ENCODE data around the gene VPS13D. TPM values are rescaled to one million over a fixed set of nuclear protein-coding genes. Genes with fewer than 3 reads are reported as not detected.
"Not testable (repeated sequence)": the region's sequence is repeated elsewhere in the genome, so short reads cannot be mapped to it uniquely, and the experiment has no call there.

Gene VPS13D
- total RNA-seq, 4 donors from 2014 or later: 88.3 to 123 (median 113) TPM

GRCh38 chr1:12220890-12221289 lies 8.9 kb upstream of the VPS13D start:
- TF ChIP-seq POLR2A (IDR thresholded peaks at IDR 0.05): no peak
- TF ChIP-seq, protein P1, sequence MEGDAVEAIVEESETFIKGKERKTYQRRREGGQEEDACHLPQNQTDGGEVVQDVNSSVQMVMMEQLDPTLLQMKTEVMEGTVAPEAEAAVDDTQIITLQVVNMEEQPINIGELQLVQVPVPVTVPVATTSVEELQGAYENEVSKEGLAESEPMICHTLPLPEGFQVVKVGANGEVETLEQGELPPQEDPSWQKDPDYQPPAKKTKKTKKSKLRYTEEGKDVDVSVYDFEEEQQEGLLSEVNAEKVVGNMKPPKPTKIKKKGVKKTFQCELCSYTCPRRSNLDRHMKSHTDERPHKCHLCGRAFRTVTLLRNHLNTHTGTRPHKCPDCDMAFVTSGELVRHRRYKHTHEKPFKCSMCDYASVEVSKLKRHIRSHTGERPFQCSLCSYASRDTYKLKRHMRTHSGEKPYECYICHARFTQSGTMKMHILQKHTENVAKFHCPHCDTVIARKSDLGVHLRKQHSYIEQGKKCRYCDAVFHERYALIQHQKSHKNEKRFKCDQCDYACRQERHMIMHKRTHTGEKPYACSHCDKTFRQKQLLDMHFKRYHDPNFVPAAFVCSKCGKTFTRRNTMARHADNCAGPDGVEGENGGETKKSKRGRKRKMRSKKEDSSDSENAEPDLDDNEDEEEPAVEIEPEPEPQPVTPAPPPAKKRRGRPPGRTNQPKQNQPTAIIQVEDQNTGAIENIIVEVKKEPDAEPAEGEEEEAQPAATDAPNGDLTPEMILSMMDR (IDR thresholded peaks at IDR 0.05): no peak
- Histone ChIP-seq H3K4me3 (no peak overlapping the region), H3K27ac (no peak overlapping the region), H3K9me3 (peaks cover 0 to 5% (median 0%) of the 10 kb centered on the region in 4 donors), H3K4me1 (peaks cover 0 to 2% (median 0%) of the 10 kb centered on the region in 4 donors), H3K27me3 (no peaks in the 10 kb centered on the region), H3K36me3 (no peaks in the 10 kb centered on the region)
- no peak for DNase-seq

DNA sequence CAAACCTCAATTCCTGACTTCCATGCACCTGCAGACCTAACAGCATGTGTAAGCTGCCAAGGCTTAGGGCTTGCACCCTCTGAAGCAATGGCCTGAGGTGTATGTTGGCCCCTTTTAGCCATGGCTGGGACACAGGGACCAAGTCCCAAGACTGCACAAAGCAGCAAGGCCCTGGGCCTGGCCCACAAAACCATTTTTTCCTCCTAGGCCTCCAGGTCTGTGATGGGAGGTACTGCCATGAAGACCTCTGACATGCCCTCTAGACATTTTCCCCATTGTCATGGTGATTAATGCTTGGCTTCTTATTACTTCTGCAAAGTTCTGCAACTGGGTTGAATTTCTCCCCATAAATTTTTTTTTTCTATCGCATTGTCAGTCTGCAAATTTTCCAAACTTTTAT lies 7.1 kb upstream of the VPS13D start:
- not testable (repeated sequence) for H3K36me3 ChIP-seq, H3K27ac ChIP-seq, H3K9me3 ChIP-seq, H3K4me1 ChIP-seq, DNase-seq, H3K27me3 ChIP-seq, H3K4me3 ChIP-seq

GRCh38 chr1:12224092-12224491 lies 5.7 kb upstream of the VPS13D start:
- H3K36me3 ChIP-seq, H3K4me3 ChIP-seq, H3K27me3 ChIP-seq, H3K4me1 ChIP-seq, DNase-seq, H3K9me3 ChIP-seq, H3K27ac ChIP-seq: not testable (repeated sequence)

GRCh38 chr1:12228979-12229378 lies 851 bp upstream of the VPS13D start:
- DNase-seq: no peak
- no peak overlapping the region for H3K27ac ChIP-seq
- no peaks in the 10 kb centered on the region for H3K9me3 ChIP-seq
- no peaks in the 10 kb centered on the region for H3K27me3 ChIP-seq
- H3K4me1 ChIP-seq: peaks cover 0 to 11% (median 4%) of the 10 kb centered on the region in 4 donors
- no peak for TF ChIP-seq POLR2A (IDR thresholded peaks at IDR 0.05)
- TF ChIP-seq, protein P1 (IDR thresholded peaks at IDR 0.05): no peak
- no peaks in the 10 kb centered on the region for H3K36me3 ChIP-seq
- no peak overlapping the region for H3K4me3 ChIP-seq

GRCh38 chr1:12229386-12229834 lies 420 bp upstream of the VPS13D start:
- DNase-seq: peak in 1 of 3 donors; percentile 50
- H3K4me3 ChIP-seq: peak overlapping the region in 2 of 4 donors; percentile 93 to 100
- H3K36me3 ChIP-seq: peaks cover 0 to under 1% (median 0%) of the 10 kb centered on the region in 3 donors
- TF ChIP-seq, protein P1 (IDR thresholded peaks at IDR 0.05): no peak
- no peak for TF ChIP-seq POLR2A (IDR thresholded peaks at IDR 0.05)
- H3K27me3 ChIP-seq: no peaks in the 10 kb centered on the region
- H3K4me1 ChIP-seq: peaks cover 0 to 11% (median 4%) of the 10 kb centered on the region in 4 donors
- H3K9me3 ChIP-seq: no peaks in the 10 kb centered on the region
- H3K27ac ChIP-seq: no peak overlapping the region

DNA sequence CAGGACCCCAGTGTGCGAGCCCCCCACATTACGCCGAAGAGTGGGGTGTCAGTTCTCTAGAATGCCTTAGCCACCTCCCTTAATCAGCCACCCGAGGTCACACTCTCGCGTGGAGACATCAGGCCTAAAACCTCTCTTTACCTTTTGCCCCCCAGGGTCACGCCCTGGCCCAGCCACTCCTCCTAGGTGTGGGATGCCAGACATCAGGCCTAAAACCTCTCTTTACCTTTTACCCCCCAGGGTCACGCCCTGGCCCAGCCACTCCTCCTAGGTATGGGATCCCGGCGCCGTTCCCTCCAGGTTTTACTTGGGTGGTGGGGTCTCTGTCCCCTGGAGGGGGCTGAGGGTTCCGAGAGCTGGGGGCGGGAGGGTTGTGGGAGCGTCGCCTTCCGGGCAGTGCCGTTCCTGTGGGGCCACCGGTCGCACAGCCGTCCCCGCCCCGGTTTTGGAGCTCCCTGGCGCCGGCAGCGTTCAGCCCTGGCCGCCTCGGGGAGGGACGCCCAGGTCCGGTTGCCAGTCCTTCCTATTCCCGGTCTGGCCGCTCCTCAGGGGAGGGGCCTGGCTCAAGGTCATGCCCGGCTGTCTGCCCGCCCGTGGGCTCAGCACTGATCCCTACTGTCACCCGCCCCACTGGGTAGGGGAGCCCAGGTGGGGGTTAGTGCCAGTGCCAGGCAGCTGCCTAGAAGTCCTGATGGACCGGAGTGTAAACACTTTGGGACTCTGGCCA lies 882 bp downstream of the VPS13D start:
- Histone ChIP-seq H3K27me3 (no peaks in the 10 kb centered on the region), H3K4me1 (peaks cover 0 to 11% (median 4%) of the 10 kb centered on the region in 4 donors), H3K36me3 (peaks cover 0 to 11% (median 0%) of the 10 kb centered on the region in 3 donors), H3K9me3 (no peaks in the 10 kb centered on the region), H3K4me3 (peak overlapping the region; percentile 92 to 100 (median 96)), H3K27ac (peak overlapping the region; percentile 87 to 93 (median 92))
- peak in 1 of 2 donors; percentile 28 for TF ChIP-seq POLR2A (IDR thresholded peaks at IDR 0.05)
- TF ChIP-seq, protein P1 (IDR thresholded peaks at IDR 0.05): no peak
- peak in 2 of 3 donors; percentile 64 to 78 for DNase-seq

Measured in Peyer's patch (tissue), 4 donors.